AG09319 (cell line): ENCODE results near the gene ZNF816.

ENCODE experiments used
- DNase-seq: peaks from one replicate; pipeline ENCODE4 v3.0.0-alpha.2; 2010; ENCODE audit warnings: low read depth; ENCODE audit errors: extremely low read depth
- CTCF ChIP-seq: IDR thresholded peaks from 2 replicates; pipeline ENCODE4 v1.5.1; 2011; ENCODE audit warnings: low read depth, mild to moderate bottlenecking, inconsistent platforms, low read length, moderate library complexity

Gene ZNF816

GRCh38 chr19:52962394-52963246 is at the start of gene ZNF816:
TSS of gene ZNF816 (minus strand) at chr19:52962881. CDS start at chr19:52956089, 6,792 bp downstream.
- DNase-seq: peak; percentile 79
- TF ChIP-seq CTCF: no peak

GRCh38 chr19:53012006-53012405 is 49.3 kb upstream of the ZNF816 start:
- no peak for TF ChIP-seq CTCF
- DNase-seq: no peak

GRCh38 chr19:53010494-53010893 is 47.8 kb upstream of the ZNF816 start:
- TF ChIP-seq CTCF: no peak
- no peak for DNase-seq

- DNase-seq: no peak
- no peak for TF ChIP-seq CTCF
These were observed 45.5 kb upstream of the ZNF816 start for GRCh38 chr19:53008061-53008778.

- DNase-seq: no peak
- no peak for TF ChIP-seq CTCF
These were observed 44.9 kb upstream of the ZNF816 start for GRCh38 chr19:53007606-53008005.

- DNase-seq: no peak
- TF ChIP-seq CTCF: no peak
These were observed 44.5 kb upstream of the ZNF816 start for GRCh38 chr19:53007200-53007599.

GRCh38 chr19:53004242-53004641 is 41.6 kb upstream of the ZNF816 start:
- DNase-seq: no peak
- TF ChIP-seq CTCF: no peak
